K562 (cell line): Measurements from ENCODE around the gene BEND6. TPM values are rescaled to one million over a fixed set of nuclear protein-coding genes. Genes with fewer than 3 reads are reported as not detected.

ENCODE experiments used
- CHAMP1 ChIP-seq: fragments of 450-650 bp; IDR thresholded peaks from 2 replicates; pipeline ENCODE4 v1.6.1; 2016; ENCODE audit warnings: mild to moderate bottlenecking
- FOXO4 ChIP-seq: fragments of 450-650 bp; formaldehyde crosslinking; IDR thresholded peaks from 2 replicates; pipeline ENCODE4 v1.4.0; 2020; ENCODE audit warnings: mild to moderate bottlenecking, moderate library complexity
- GATAD2B ChIP-seq: fragments of 450-650 bp; IDR thresholded peaks from 2 replicates; pipeline ENCODE4 v1.6.1; 2017; ENCODE audit warnings: mild to moderate bottlenecking, borderline replicate concordance
- HIVEP1 ChIP-seq: fragments of 250-450 bp; sonication (Bioruptor Pico); IDR thresholded peaks from 2 replicates; pipeline ENCODE4 v1.4.0; 2020; ENCODE audit warnings: mild to moderate bottlenecking
- RB1 ChIP-seq: fragments of 450-650 bp; IDR thresholded peaks from 2 replicates; pipeline ENCODE4 v1.6.1; 2017; ENCODE audit warnings: low read depth, mild to moderate bottlenecking
- TAF1 ChIP-seq: IDR thresholded peaks from 2 replicates; pipeline ENCODE4 v1.6.1; 2011; ENCODE audit warnings: mild to moderate bottlenecking, low read length, moderate library complexity; ENCODE audit not compliant: insufficient read depth, control insufficient read depth, severe bottlenecking; ENCODE audit errors: extremely low read depth
- polyA plus RNA-seq, 8 experiments: library from polyadenylated mRNA; depleted of rRNA in 4 of 8; stranded (reverse) in 5 of 8; unstranded in 3 of 8; fragments of >200 nt; fragmentation: Nextera tagmentation in 2 of 8; fragmentation: Illumina TruSeq in 1 of 8; extraction: Ambion mirVana in 2 of 8; extraction: Trizol in 1 of 8; gene quantifications; 2 replicates each; pipeline versions ENCODE4 v1.2.1 to v1.2.3, GENCODE V29; 2011 to 2014; ENCODE audit warnings: inconsistent platforms in 1 of 8, missing spikeins in 1 of 8
- total RNA-seq, 7 experiments: library from RNA; depleted of rRNA in 6 of 7; stranded (reverse); fragments of >200 nt in 6 of 7; fragmentation: Illumina TruSeq in 2 of 7; extraction: Trizol in 2 of 7; gene quantifications; 2 replicates each; pipeline versions ENCODE4 v1.2.1 to v1.2.3, GENCODE V29; 2011 to 2021; ENCODE audit warnings: low replicate concordance in 1 of 7

Gene BEND6
- total and polyA plus RNA-seq, 9 of the 15 experiments (the other 6 are each of a cell fraction or from before 2014, with no cell fraction given) = 0.37 to 4.0 (median 1.1) TPM

DNA sequence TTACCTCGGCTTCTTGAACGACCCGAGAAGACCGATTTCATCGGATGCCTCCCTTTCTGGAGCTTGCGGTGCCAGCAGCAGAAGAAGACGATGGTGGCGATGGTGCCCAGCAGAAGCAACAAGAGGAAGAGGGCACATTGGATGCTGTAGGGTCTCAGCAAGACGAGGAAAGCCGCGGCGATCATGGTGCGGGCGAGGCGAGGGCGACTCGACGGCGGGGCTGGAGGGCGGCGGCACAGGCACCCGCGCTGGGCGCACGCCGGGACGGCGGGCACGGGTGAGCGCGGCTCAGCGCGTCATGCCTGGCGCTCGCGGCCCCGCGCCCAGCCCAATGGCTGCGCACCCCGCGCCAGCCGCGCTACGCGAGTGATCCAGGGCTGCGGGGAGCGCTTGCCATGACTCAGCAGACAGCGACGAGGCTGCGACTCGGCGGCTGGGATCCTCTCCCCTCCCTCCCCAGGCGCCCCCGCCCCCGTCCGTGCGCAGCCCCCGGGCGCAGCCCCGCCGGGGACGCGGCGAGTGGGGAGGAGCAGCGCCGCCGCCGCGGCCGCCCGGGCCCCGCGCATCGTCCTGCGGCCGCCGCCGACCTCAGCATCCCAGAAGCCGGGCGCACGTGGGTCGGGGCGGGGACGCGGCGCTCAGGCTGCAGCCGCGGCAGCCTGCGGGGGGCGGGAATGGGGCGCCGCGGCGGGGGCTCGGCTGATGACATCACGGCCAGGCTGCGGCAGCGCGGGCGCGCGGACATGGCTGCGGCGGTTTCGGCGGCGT is at the start of gene BEND6 (continued):
- peak; percentile 15 for TF ChIP-seq TAF1
- TF ChIP-seq FOXO4 = no peak
- TF ChIP-seq CHAMP1 = no peak
- TF ChIP-seq HIVEP1 (CRISPR knock-in tag) = no peak
- TF ChIP-seq RB1 = peak; percentile 33; the same call in 1 of the 2 replicates
- peak; percentile 16; the same call in 1 of the 2 replicates for TF ChIP-seq GATAD2B
